Keratinocyte (primary cell): ENCODE measurements around the gene SLC7A1. TPM values are rescaled to one million over a fixed set of nuclear protein-coding genes. Genes with fewer than 3 reads are reported as not detected.

ENCODE experiments used
- DNase-seq: peaks from one replicate; pipeline ENCODE4 v3.0.0-alpha.2; 2011; ENCODE audit warnings: low read depth, missing footprints, low spot score
- FAIRE-seq: peaks from 2 replicates; lab custom pipeline; 2011; peaks lifted over from hg19 to GRCh38; lab: Jason Lieb, UNC
- H2AFZ ChIP-seq: 2 replicates; pipeline ENCODE4 v1.6.0; 2012; ENCODE audit warnings: low read length, control low read depth, inconsistent platforms; ENCODE audit not compliant: control insufficient read depth
- H3K27ac ChIP-seq: 2 replicates; pipeline ENCODE4 v1.5.1; 2011; ENCODE audit warnings: low read length; ENCODE audit not compliant: control insufficient read depth, insufficient read depth
- H3K27me3 ChIP-seq: 3 replicates; pipeline ENCODE4 v1.6.0; 2011; ENCODE audit warnings: low read length; ENCODE audit not compliant: control insufficient read depth, insufficient read depth; ENCODE audit errors: extremely low read depth
- H3K36me3 ChIP-seq, 2 experiments: 2 replicates in 1 of 2; 3 replicates in 1 of 2; pipeline ENCODE4 v1.5.1; 2011; ENCODE audit warnings: low read length in 2 of 2, mild to moderate bottlenecking in 1 of 2; ENCODE audit not compliant: control insufficient read depth in 2 of 2, insufficient read depth in 2 of 2; ENCODE audit errors: extremely low read depth in 1 of 2
- H3K4me1 ChIP-seq: 3 replicates; pipeline ENCODE4 v1.5.1; 2011; ENCODE audit warnings: low read length; ENCODE audit not compliant: control insufficient read depth, insufficient read depth; ENCODE audit errors: extremely low read depth
- H3K4me2 ChIP-seq: 3 replicates; pipeline ENCODE4 v1.6.0; 2011; ENCODE audit warnings: low read depth, low read length; ENCODE audit not compliant: control insufficient read depth, insufficient read depth; ENCODE audit errors: extremely low read depth
- H3K4me3 ChIP-seq, 3 experiments: fragments of 200-600 bp in 1 of 3; sonication (generic) in 1 of 3; 2 replicates in 2 of 3; 3 replicates in 1 of 3; pipeline ENCODE4 v1.5.1; 2011 to 2016; ENCODE audit warnings: low read length in 3 of 3, mild to moderate bottlenecking in 3 of 3, control low read depth in 2 of 3, inconsistent platforms in 1 of 3, low read depth in 1 of 3, mixed read lengths in 1 of 3, mixed run types in 1 of 3, moderate library complexity in 1 of 3; ENCODE audit not compliant: control insufficient read depth in 2 of 3, insufficient read depth in 2 of 3; ENCODE audit errors: extremely low read depth in 1 of 3
- H3K79me2 ChIP-seq: 2 replicates; pipeline ENCODE4 v1.6.0; 2012; ENCODE audit warnings: low read length; ENCODE audit not compliant: control insufficient read depth, insufficient read depth
- H3K9ac ChIP-seq: 3 replicates; pipeline ENCODE4 v1.6.0; 2011; ENCODE audit warnings: low read length; ENCODE audit not compliant: control insufficient read depth, insufficient read depth; ENCODE audit errors: extremely low read depth
- H3K9me1 ChIP-seq: 3 replicates; pipeline ENCODE4 v1.6.0; 2011; ENCODE audit warnings: low read length; ENCODE audit not compliant: control insufficient read depth, insufficient read depth; ENCODE audit errors: extremely low read depth
- H3K9me3 ChIP-seq: 2 replicates; pipeline ENCODE4 v1.5.1; 2012; ENCODE audit warnings: low read depth, low read length; ENCODE audit not compliant: control insufficient read depth
- H4K20me1 ChIP-seq: 3 replicates; pipeline ENCODE4 v1.6.0; 2011; ENCODE audit warnings: low read length; ENCODE audit not compliant: control insufficient read depth, insufficient read depth; ENCODE audit errors: extremely low read depth
- EZH2 ChIP-seq: IDR thresholded peaks from one replicate; pipeline ENCODE4 v1.6.1; 2012; ENCODE audit warnings: inconsistent platforms, mild to moderate bottlenecking, low read length, moderate library complexity
- dilution Hi-C: fragments of 300-500 bp; cut with MboI; formaldehyde crosslinking; loops from one replicate; pipeline ENCODE4 v1.7.0; 2020; ENCODE audit warnings: low sequenced_read_pairs; ENCODE audit not compliant: extremely low pct_ligation_motif_present
- polyA plus RNA-seq, 5 experiments: library from polyadenylated mRNA; depleted of rRNA in 3 of 5; stranded (reverse) in 3 of 5; stranded (forward) in 1 of 5; unstranded in 1 of 5; fragments of >200 nt; gene quantifications; 1 replicate in 1 of 5; 2 replicates in 3 of 5; 3 replicates in 1 of 5; pipeline versions ENCODE4 v1.2.1 to v1.2.3, GENCODE V29; 2011 to 2012; ENCODE audit warnings: missing spikeins in 2 of 5, low read depth in 1 of 5, low replicate concordance in 1 of 5
- TF ChIP-seq, protein P1 (sequence below), 3 experiments: IDR thresholded peaks in 1 of 3; conservative IDR thresholded peaks in 1 of 3; optimal IDR thresholded peaks in 1 of 3; 2 replicates in 2 of 3; 3 replicates in 1 of 3; pipeline versions ENCODE3 to v1.5.1; 2011; ENCODE audit warnings: low read length in 3 of 3, mild to moderate bottlenecking in 3 of 3, moderate library complexity in 2 of 3, control low read depth in 1 of 3, inconsistent platforms in 1 of 3; ENCODE audit not compliant: insufficient read depth in 2 of 3; ENCODE audit errors: extremely low read depth in 1 of 3

SLC7A1 gene
- polyA plus RNA-seq, 1 donor (not counting 4 experiments of a cell fraction or from before 2014, with no cell fraction given): 41.5 TPM

GRCh38 chr13:29570051-29570654 is 25.3 kb downstream of the SLC7A1 start:
- H3K4me3 ChIP-seq: no peak overlapping the region

DNA sequence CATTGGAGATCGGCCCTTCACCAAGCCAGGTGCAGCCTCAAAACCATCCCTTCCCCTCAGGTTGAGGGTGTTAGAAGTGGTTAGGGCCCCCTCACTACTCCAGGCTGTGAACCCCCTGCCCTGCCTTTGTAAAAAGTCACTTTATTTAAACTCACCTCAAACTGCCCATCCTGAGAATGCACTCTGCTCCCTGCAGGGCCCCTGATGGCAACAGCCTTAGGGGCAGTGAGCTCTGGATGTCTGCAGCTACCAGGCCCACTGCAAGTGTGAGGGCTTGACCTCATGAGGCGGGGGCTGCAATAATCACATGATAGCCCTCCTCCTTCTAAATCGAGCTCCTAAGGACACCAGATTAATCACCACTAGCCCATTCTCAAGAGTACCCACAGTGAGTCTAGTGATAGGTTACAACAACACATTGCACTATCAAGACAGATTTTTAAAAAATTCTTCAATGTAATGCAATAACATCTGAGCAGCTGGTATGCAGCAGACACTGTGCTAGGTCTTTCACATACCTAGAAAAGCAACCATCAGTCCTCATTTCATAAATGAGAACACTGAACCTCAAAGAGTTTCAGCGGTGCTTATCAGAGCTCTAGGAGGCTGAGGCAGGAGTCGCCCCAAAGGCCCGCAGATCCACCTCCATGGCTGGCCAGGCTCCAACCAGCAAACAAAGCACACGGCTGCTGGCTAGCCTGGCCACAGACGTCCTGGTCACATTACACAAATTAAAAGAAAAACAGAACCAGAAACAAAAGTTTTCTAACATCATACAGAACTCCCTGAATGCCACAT is 26.0 kb downstream of the SLC7A1 start:
- Histone ChIP-seq H2AFZ (no peak overlapping the region), H3K9me3 (no peaks in the 10 kb centered on the region), H3K4me1 (peaks cover 72% of the 10 kb centered on the region), H4K20me1 (peaks cover 63% of the 10 kb centered on the region), H3K79me2 (peaks cover 100% of the 10 kb centered on the region), H3K27ac (peak overlapping the region; percentile 6), H3K27me3 (no peaks in the 10 kb centered on the region), H3K36me3 (peaks cover 9 to 11% of the 10 kb centered on the region in 2 experiments), H3K4me2 (peak overlapping the region; percentile 68), H3K9ac (peak overlapping the region; percentile 42), H3K4me3 (no peak overlapping the region), H3K9me1 (peaks cover 27% of the 10 kb centered on the region)
- DNase-seq (no peak), FAIRE-seq (peak; percentile 61)
- dilution Hi-C loops: no loop called here
- TF ChIP-seq, protein P1, sequence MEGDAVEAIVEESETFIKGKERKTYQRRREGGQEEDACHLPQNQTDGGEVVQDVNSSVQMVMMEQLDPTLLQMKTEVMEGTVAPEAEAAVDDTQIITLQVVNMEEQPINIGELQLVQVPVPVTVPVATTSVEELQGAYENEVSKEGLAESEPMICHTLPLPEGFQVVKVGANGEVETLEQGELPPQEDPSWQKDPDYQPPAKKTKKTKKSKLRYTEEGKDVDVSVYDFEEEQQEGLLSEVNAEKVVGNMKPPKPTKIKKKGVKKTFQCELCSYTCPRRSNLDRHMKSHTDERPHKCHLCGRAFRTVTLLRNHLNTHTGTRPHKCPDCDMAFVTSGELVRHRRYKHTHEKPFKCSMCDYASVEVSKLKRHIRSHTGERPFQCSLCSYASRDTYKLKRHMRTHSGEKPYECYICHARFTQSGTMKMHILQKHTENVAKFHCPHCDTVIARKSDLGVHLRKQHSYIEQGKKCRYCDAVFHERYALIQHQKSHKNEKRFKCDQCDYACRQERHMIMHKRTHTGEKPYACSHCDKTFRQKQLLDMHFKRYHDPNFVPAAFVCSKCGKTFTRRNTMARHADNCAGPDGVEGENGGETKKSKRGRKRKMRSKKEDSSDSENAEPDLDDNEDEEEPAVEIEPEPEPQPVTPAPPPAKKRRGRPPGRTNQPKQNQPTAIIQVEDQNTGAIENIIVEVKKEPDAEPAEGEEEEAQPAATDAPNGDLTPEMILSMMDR (optimal IDR thresholded peaks at IDR 0.05 in 1 of 3, IDR thresholded peaks at IDR 0.05 in 1 of 3, conservative IDR thresholded peaks at IDR 0.05 in 1 of 3; ENCODE audit: extremely low read depth in 1 of 3, insufficient read depth in 2 of 3, low read length in 3 of 3): no peak
- no peak for TF ChIP-seq EZH2

More at GRCh38 chr13:29570051-29570654, 25.3 kb downstream of the SLC7A1 start:
- Histone ChIP-seq H3K27ac (no peak overlapping the region), H3K27me3 (no peaks in the 10 kb centered on the region), H3K36me3 (peaks cover 9 to 13% of the 10 kb centered on the region in 2 experiments), H3K9me1 (peaks cover 27% of the 10 kb centered on the region), H3K4me1 (peaks cover 65% of the 10 kb centered on the region), H3K9me3 (no peaks in the 10 kb centered on the region), H3K9ac (no peak overlapping the region), H3K79me2 (peaks cover 100% of the 10 kb centered on the region), H3K4me2 (peak overlapping the region; percentile 68), H2AFZ (no peak overlapping the region), H4K20me1 (peaks cover 63% of the 10 kb centered on the region)
- TF ChIP-seq, protein P1 (optimal IDR thresholded peaks at IDR 0.05 in 1 of 3, IDR thresholded peaks at IDR 0.05 in 1 of 3, conservative IDR thresholded peaks at IDR 0.05 in 1 of 3; ENCODE audit: extremely low read depth in 1 of 3, insufficient read depth in 2 of 3, low read length in 3 of 3): no peak
- TF ChIP-seq EZH2: no peak
- dilution Hi-C loops: no loop called here
- DNase-seq (no peak), FAIRE-seq (no peak)
